NCI-H1092 (cell line): ENCODE data around the gene PTPRD.
"Not testable (repeated sequence)": the region's sequence is repeated elsewhere in the genome, so short reads cannot be mapped to it uniquely, and the experiment has no call there.

ENCODE experiments used
- DNase-seq: peaks from one replicate; lab custom pipeline; 2025; lab: John Stamatoyannopoulos, UW

The PTPRD gene

GRCh38 chr9:9970514-9970913 is 642.3 kb downstream of the PTPRD start:
- no peak for DNase-seq

- DNase-seq = no peak
Measured at GRCh38 chr9:9963841-9964240, 649.0 kb downstream of the PTPRD start.

- no peak for DNase-seq
Measured at GRCh38 chr9:9961934-9962333, 650.9 kb downstream of the PTPRD start.

- DNase-seq = no peak
Measured at GRCh38 chr9:9961487-9961886, 651.3 kb downstream of the PTPRD start.

GRCh38 chr9:9951556-9952160 is 661.1 kb downstream of the PTPRD start:
- no peak for DNase-seq

- DNase-seq = no peak
Measured at GRCh38 chr9:9950813-9951212, 662.0 kb downstream of the PTPRD start.

- no peak for DNase-seq
Measured at GRCh38 chr9:9949978-9950377, 662.8 kb downstream of the PTPRD start.

GRCh38 chr9:9949368-9949767 is 663.4 kb downstream of the PTPRD start:
- no peak for DNase-seq

GRCh38 chr9:9945966-9946365 is 666.8 kb downstream of the PTPRD start:
- no peak for DNase-seq

- DNase-seq = peak; percentile 47
Measured at GRCh38 chr9:9942764-9943424, 669.9 kb downstream of the PTPRD start.

GRCh38 chr9:9938432-9938831 is 674.4 kb downstream of the PTPRD start:
- no peak for DNase-seq

- DNase-seq = not testable (repeated sequence)
Measured at GRCh38 chr9:9931464-9931863, 681.3 kb downstream of the PTPRD start.

- no peak for DNase-seq
Measured at GRCh38 chr9:9924376-9924775, 688.4 kb downstream of the PTPRD start.

- no peak for DNase-seq
Measured at GRCh38 chr9:9921805-9922204, 691.0 kb downstream of the PTPRD start.

- DNase-seq = no peak
Measured at GRCh38 chr9:9920425-9921060, 692.3 kb downstream of the PTPRD start.

GRCh38 chr9:9919174-9919775 is 693.5 kb downstream of the PTPRD start:
- DNase-seq = no peak

GRCh38 chr9:9917400-9917799 is 695.4 kb downstream of the PTPRD start:
- no peak for DNase-seq

GRCh38 chr9:9914174-9914573 is 698.6 kb downstream of the PTPRD start:
- DNase-seq = no peak

GRCh38 chr9:9913276-9913832 is 699.4 kb downstream of the PTPRD start:
- no peak for DNase-seq

GRCh38 chr9:9912459-9912858 is 700.3 kb downstream of the PTPRD start:
- DNase-seq = peak; percentile 1

GRCh38 chr9:9905736-9906135 is 707.1 kb downstream of the PTPRD start:
- DNase-seq = no peak

- DNase-seq = no peak
Measured at GRCh38 chr9:9904041-9904440, 708.8 kb downstream of the PTPRD start.

- DNase-seq = no peak
Measured at GRCh38 chr9:9901624-9902023, 711.2 kb downstream of the PTPRD start.
